NCI-H82 (cell line): ENCODE results near the gene DPT.

Source experiments
- DNase-seq: peaks from one replicate; lab custom pipeline; 2025; lab: John Stamatoyannopoulos, UW

Gene DPT

DNA sequence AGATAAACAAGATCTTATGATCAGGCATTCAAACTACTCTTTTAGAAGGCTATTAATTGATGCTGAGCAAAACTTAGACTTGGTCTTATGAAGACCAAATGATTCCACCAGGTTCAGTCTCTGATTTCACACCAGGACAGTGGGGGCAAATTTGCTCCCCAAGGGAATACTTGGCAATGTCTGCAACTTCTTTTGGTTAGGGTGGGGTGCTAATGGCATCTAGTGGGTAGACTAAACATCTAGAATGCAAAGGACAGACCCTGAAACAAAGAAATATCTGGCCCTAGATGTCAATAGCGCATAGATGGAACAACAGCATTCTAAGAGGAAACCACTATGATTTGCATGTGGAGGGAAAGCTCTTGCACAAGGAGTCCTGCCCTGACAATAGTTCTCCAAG, 30.6 kb downstream of the DPT start:
- no peak for DNase-seq

DNA sequence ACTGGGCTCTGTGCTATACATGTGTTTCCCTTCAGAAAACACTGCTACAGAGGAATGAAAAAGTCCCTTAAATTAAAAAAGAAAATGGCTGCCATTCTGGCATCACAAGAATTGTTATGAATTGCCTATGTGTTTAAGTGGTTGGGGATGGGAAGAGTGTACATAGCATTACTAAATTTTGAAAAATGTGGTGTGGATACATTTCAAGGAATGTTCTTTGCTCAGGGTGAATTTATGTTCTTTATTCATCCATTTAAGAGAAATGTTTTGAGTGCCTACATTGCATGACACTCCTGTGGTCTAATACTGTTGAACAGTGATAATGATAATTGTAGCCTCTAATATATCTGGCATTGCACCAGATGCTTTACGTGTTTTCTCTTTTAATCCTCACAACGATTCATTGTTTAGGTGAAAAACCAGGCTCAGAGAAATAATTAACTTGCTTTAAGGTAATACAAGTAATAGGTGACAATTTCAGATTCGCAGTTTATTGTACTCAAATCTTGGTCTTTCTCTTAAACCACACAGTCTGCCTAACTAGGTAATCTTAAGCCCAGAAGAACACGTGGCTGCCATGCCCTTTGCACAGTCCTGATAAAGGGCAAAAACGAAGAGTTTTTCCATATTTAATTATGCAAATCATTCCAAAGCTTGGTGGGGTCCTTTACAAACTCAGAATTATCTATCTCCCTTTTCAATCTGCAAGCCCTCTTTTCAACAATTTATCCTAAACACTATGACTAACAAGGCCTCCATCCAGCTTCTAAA, 31.5 kb downstream of the DPT start:
- DNase-seq: no peak

DNA sequence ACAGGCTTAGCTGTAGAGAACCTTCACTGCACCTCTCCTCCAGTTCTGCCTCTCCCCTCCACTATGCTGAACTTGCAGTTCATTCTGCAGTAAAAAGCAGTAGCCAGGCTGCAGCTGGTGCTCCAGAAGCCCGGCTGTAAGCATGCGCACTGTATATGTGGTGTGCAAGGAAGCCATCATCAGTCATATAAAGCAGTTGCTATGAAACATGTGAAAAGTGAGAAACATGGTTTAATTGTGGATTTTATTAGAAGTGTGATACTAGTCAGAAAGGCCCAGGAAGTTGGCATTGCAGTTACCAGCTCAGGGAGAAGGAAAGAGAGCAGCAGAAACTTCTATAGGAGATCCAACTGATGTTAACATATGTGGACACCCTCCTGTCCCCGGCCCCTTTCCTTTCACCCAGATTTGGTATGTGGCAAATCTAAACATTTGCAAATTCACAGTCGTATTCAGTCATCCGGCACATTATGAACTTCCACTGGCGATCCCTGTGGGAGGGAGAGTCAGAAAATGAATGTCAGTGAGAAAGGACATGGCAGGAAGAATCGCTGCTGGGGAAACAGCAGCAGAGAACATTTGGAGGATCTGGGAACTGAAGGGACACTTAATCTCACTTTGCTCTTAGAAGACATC, 32.8 kb downstream of the DPT start:
- DNase-seq: no peak

DNA sequence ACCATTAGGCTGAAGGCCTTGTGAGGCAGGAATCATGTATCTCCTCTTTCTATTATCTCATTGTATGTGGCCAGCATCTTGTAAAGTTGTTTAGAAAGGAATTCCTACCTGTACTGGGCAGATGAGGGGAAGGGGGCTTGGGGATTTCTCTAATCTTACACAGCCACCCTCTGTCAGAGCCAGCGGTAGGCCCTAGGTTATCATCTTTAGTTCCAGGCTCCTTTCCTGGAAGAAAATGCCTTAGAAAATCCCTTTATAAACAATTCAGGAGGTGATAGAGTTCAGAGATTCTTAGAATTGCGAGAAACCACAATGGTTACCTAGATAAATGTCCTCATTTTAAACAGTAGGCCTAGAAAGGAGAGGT, 35.2 kb downstream of the DPT start:
- DNase-seq: no peak

DNA sequence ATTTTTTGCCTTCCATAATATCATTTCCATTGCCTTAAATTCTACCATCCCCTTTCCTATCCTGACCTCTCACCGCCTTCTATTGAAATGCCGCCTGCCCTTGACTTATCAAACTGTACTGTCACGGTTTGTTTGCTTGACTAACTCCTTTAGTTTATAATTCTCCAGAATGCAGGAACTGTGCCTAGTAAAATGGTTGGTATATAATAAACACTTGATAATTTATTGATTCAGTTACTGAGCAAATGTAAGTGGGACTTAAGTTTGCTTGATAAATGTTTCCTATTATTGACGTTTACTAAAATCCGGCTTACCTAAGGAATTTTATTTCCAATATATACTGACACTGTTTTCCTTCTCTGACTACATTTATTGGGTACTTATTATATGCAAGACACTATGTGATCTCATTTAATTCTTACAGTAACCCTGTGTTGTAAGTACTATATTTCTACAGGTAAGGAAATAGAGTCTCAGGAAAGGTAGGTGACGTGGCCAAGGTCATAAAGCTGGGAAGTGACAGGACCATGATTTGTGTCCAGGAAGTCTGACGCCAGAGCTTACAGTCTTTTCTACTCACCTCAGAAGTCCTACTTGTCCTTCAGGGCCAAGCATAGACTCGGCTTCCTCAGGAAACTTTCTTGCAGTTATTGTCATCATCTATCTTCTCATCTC, 35.7 kb downstream of the DPT start:
- no peak for DNase-seq

DNA sequence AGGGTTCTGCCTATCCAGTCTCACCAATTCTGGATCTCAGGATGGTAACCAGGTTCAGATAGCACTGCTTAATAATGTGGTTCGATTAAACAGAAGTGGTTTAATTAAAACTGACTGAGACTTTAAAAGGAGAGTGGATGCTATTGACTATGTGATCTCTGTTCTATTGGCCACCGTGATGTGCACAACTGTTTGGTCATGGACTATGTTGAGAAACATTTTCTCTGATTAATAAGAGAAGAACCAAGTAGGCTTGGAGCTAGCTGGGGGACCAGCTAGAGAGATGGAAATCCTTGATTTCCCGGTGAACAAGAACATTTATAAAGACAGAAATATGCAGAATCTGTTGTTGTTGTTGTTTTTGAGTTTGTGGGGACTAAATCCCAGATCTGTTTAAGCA, 36.5 kb downstream of the DPT start:
- no peak for DNase-seq

DNA sequence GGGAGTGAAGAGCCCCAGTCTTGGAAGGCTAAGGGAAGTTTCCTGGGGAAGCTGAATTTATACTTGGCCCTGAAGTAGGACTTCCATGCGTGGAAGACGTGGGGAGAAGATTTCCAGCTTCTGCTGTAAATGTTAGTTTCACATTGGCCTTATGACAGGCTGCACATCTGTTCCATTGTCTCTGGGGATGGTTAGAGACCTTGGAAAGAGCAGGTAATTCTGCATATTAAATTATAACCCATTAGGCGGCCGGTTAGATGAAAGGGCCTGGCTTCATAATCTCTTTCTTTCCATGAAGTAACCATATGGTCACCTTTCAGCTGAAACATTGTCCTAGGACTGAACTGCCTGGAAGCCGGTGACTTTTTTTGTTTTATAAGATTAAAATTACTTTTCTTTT, 37.5 kb downstream of the DPT start:
- peak; percentile 99 for DNase-seq

DNA sequence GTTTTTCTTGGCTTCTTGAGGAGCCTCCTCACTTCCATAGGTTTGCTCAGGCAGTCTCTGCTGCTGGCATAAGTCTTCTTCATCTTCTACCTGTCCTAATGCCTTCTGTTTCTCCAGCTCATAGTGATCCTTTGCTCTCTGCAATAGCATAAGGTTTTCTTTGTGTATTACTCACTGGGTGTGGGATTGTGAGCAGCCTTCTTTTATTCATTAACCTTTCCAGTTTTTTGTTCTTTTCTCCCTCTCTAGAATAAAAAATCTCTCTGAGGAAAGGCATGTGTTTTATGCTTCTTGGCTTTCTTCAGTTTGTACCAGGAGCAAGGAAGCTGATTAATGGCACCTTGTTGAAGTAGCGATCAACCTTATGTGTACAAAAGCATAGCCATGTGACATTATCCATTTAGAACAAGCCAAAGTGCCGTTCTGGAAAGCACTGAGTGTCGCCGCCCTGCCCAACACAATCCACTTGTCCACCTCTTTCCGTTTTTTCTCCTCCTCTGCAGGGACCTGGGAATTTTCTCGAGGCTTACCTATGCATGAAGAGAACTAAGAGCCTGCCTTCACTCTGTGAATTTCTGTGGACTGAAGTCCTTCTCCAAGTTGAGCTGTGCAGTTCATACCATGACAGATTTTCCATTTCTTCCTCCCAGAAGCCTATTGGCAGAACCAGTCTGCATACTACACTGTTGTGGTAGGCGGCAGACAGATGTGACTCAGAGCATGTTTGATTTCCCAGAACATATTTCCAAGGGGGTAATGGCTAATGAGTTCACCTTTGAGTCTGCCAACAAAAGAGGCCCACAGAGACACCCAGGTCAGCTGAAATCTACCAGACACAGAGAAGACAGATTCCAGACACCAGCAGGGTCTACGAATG, 39.0 kb downstream of the DPT start:
- peak; percentile 16 for DNase-seq

DNA sequence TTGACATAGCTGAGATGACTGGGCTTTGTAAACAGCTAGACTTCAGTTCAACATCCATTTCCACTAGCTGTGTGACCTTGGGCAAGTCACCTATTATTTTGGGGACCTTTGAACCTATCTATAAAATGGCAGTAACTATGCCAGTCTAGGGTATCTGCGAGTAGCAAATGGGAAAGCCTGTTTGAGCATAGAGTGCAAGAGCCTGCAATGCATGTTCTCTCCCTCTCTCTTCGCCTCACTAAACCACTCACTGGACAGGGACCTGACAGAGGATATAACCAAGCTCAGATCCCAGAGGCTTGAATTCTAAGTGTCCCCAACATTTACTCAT, 39.7 kb downstream of the DPT start:
- DNase-seq: no peak

DNA sequence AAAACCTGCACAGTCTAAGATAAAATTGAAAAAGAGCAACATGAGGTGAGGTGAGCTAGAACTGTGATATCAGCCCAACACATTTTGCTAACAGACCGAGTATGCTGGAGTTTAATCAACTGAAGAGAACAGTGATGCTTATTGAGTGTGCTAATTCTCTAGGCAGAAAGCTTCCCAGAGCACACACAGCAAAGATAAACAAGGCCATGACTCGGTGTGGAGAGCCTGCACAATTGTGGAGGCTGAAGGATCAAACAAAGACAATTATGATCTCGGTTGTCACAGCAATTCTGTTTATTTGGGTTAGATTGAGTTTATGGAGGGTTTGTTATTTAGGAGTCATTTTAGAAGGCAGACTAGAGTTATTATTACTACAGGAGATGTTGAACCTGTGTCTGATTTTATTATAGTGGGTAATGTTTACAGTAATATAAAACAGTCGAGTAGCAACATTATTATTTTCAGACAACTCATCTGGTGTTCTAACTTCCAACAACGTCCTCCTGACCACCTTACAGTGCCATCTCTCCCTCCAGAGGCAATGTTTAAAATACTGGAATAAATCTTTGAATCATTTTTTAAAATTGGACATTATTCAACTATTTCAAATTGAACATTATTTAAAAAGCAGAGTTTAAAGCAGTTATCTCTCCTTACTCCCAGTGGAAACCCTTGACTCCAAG, 40.2 kb downstream of the DPT start:
- peak; percentile 18 for DNase-seq

DNA sequence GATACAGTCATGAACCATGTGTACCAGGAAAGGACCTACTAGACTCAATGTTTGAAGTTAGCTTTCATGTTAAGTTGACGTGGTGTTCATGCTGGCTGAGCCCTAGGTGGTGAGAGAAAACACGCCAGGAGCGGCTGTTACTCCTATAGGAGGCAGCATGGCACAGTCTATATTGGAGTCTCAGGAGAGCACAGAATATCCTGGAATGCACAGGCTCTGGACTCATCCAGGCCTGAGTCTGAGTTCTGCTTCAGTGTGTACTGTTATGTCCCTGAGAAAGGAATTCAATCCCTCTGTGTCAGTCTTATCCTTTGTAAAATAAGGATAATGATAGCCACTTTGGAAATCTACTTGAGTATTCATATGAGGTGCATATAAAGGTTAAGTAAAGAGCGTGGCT, 41.2 kb downstream of the DPT start:
- DNase-seq: peak; percentile 53

DNA sequence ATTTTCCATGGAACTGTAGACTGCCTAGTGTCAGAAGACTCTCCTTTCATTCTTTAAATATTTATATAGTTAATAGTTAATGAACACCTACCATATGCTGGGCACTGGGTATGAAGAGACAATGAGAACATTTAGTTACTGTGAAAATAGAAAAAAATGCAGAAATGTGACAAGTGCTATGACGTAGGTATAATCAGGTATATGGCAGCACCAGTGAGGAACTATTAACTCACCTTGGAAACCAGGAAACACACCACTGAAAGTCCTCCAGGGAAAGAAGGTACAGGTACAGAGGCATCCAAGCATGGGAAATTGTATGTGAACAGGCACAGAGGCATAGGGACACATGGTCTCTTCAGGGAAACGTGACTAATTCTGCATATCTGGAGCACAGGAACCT, 42.3 kb downstream of the DPT start:
- DNase-seq: no peak

DNA sequence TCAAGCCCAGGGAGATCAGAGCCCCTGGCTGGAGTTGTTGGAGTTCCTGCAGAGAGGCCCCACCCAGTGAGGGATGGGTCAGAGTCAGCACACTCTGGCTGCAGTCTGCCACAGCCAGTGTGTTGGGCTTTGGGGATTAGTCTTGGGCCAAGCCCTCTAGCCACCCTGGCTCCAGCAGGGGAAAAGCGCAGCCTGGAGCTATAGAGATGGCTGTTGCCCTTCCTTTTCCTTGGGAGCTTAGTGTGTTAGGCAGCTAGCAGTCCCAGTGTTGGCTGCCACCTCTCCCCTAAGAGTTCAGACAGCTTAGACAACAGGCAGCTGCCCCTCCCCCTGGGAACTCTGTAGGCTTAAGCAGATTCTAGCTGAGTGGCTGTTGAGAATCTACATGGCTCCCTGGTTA, 45.1 kb downstream of the DPT start:
- DNase-seq: peak; percentile 86

DNA sequence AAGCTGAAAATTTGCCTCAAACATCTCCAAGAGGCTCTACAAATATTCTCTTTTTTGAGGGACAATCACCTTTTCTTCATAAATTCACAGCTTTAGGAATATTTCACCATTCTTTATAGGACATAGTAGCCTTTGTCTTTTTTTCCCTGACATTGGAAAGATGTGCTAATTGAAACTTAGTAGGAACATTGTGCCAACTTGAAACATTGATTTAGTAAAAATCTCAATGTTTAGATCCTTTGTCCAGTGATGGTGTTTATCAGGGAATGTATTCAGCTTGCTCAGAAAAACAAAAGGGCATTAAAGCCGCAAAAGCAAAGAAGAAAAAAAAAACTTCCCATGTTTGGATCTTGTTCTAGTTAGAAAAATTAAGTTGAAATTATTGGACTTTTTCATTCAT, 52.1 kb downstream of the DPT start:
- no peak for DNase-seq

DNA sequence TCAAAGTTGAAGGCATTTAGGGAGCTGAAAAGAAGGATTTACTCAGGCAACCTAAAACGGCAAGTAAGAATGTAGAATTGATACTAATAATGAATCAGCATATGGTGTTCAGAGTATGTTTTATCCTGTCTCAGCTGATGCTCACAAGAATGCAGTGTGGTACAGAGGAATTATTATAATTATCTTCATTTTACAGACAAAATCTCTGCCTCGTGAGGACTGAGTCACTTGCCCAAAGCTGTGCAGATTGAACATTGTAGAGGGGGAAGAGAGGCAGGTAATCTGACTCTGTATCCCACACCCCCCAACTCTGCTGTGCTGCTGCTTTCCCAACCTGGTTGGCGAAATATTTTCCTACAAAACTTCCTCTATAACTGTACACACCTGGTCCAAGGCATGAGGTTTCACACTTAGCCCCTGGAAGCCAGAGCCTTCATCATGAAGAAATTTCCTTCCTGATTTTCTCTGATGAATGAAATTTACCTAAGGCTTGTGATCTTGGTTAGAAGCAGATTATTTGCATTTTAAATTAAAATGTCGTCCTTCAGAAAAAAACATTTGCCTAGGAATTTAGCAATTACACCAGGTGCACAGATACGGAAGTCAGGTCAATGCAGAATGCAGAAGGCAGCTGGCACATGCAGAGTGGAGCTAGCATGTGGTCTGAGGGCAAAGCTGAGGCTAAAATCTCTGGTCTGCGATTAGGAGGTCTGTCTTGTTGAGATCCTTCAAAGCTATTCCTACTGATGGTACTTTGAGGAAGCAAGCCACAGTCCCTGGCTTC, 52.8 kb downstream of the DPT start:
- DNase-seq: no peak

DNA sequence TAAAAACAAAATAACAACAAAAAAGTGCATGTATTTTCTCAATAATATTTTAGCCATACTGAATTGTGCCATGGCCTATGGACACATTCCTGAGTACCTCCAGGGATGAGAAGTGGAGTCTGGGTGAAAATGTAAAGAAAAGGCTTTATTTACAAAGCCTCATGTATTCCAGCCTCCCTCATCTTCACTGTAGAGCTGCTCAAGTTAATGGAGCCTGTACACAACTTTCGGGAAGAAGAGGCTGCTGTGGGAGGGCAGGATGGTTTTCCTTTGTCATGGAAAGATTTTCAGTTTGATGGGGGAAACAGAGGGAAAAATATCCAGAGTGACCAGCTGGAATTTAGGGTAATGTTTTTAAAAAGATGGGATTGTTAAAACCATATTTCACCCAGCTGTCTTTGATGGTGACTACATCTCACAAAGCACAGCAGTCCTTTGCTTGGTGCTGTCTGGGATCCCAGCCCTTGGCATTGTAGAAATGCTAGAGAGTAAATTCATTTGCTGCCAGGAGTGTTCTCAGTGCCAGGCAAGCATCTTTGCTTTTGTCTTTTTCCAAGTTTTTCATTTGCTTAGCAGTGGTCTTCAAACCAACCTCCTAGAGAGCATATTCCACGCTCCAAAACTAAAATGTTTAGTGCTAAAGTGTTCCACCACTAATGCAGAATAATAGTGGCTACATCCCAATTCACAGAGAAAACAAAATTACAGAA, 54.9 kb downstream of the DPT start:
- no peak for DNase-seq

DNA sequence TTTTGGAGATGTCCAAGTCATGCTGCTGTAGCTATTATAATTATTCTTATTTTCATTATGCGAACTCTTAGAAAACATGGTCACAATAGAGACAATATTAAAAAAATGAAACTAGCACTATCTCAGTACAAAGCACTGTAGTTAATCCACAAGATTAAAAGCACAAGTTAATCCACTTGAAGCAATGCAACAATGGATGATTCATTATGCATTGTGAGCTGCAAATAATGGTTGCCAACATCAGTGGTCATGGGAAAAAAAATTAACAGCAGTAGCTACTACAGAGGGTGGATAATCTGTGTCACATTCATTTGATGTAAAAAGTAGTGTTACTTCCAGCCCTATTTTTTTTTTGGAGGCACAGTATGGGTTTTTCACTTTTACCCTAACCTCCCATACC, 56.7 kb downstream of the DPT start:
- peak; percentile 34 for DNase-seq

DNA sequence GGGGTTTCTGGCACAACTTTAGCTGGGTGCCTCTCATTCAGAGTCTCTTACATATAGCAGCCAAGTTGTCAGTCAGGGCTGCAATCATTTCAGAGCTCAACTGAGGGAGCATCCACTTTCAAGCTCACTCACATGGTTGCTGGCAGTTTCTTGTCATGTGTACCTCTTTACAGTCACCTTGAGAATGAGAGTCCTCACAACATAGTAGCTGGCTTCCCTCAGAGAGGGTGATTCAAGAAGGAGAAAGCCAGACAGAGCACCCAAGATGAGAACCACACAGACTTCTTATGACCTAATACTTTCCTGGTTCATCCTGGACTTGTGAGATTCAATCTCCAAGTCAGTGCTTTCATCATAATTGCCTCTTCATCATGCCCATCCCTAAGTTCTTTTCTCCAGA, 57.2 kb downstream of the DPT start:
- no peak for DNase-seq

DNA sequence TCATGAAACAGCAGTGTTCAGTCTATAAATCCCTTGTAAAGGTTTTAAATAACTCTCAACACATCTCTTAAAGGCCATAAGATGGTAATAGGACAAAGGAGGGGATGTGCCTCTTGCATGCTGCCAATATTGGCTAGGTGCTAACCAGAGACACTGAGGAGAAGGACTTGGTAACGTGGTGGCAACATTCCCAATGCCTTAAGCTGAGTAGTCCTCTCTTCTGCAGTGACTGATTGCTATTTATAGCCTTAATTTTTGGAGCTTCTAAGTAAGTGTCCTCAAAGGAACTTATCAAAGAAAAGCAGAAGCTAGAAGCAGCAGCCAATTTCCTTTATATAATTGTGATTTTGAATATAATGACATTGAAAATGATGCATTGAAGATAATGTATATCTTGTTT, 63.0 kb downstream of the DPT start:
- DNase-seq: no peak

DNA sequence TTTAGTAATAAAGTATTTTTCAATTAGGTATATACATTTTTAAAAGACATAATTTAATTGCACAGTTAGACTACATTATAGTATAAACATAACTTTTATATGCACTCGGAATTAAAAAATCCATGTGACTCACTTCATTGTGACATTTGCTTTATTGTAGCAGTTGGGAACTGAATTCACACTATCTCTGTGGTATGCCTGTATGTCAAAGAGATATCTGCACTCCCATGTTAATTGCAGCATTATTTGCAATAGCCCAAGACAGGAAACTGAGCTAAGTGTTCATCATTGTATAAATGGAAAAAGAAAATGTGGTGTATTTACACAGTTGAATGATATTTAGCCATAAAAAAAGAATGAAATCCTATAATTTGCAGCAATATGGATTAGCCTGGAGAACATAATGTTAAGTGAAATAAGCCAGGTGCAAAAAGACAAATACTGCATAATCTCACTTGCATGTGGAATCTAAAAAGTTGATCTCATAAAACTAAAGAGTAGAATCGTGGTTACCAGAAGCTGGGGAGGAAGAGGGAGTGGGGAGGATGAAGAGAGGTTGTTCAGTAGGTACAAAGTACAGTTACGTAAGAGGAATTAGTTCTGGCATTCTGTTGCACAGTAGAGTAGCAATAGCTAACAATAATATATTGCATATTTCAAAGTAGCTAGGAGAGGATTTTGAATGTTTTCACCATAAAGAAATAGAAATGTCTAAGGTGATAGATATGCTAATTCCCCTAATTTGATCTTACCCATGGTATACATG, 64.8 kb downstream of the DPT start:
- DNase-seq: no peak
